ENCODE measurements around the gene DLGAP5.
A peak's percentile ranks its signal among the peaks of the same experiment; 100 is the strongest.

Gene DLGAP5

DNA sequence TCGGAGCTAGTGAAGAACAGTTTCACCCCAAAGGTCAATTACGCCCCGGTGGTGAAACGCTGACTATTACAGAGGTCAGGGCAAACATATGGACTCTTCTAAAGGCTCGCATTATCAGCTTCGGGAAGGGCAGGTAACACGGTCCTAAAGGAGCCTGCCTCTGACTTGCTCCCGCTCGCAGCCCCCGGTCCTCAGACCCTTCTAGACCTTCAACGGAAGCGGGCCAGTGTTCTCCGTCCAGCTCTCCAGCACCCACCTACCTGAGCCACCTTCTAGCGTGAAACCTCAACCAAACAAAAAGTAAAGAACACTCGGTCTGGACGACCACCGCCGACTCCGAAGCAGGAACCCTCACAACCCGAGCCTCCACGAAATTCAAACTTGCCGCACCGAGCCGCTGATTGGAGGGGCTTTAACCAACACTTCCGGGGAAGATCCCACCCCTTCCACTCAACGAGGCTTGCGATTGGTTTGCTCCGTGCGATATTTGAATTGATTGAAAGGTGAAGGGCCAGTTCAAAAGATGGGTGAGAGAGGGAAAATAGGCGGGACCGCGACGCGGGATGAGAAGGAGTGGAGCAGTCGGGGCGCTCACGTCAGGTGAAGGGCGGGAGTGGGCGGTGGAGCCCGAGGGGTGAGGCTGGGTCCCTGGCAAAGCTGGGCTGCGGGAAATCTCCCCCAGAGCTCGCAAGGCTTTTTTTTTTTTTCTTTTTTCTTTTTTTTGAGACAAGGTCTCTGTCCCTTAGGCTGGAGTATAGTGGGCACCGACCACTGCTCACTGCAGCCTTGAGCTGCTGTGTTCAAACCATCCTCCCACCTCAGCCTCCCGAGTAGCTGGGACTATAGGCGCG lies at the start of gene DLGAP5:
TSS of gene DLGAP5 (minus strand) at position 383 of the 851 bp plus-strand sequence. CDS start 2,406 bp downstream, outside the sequence.
- DNase-seq = peak; percentile 85

GRCh38 chr14:55240526-55241178 lies 49.3 kb upstream of the DLGAP5 start:
- no peak for DNase-seq

DNA sequence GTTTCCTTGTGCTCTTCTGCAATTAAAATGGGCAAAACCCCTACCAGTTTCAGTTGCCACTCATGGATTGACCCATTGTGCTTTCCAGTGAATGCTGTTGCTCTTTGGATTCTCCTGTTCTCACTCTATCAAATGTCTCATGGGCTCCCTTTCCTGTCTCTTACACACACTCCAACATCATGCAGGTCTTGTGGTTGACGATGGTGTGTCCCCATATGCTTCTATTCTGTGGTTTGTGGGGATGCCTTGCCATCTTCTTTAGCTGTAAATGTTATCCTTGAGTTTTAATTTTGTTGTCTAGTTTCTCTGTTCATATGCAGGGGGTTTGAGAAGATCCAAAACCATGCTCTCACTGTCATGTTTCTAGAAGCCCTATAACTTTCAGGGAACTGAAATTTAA lies 47.9 kb upstream of the DLGAP5 start:
- DNase-seq = no peak

GRCh38 chr14:55238019-55238680 lies 46.8 kb upstream of the DLGAP5 start:
- no peak for DNase-seq

DNA sequence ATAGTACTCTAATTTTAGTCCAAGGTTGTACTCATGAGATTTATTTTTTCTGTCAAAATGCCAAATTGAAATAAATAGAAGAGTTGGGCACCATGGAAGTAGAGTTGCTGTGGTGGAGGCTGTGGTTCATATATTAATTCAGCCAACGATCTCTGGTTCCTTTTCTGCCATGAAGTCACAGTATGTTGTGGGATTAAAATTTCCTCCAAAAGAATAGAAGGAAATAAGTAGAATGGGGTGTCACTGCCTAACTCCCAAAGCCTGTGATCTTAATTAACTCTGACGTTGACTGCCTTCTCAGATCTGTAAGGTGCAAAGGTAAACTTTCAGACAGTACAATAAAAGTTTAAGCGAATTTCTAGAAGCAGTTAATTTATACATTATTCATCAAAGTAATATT lies 42.2 kb upstream of the DLGAP5 start:
- DNase-seq = no peak

DNA sequence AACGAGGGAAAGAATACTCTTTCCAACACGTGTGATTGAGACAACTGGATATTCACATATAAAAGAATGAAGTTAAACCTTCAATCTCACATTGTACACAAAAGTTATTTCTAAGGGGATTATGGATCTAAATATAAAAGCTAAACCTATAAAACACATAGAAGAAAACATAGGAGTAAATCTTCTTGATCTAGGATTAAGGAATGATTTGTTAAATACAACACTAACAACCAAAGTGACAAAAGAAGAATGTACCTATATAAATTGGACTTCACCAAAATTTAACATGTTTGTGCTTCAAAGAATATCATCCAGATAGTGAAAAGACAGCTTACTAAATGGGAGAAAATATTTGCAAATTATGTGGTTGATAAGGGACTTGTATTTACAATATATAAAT lies 36.9 kb upstream of the DLGAP5 start:
- no peak for DNase-seq

DNA sequence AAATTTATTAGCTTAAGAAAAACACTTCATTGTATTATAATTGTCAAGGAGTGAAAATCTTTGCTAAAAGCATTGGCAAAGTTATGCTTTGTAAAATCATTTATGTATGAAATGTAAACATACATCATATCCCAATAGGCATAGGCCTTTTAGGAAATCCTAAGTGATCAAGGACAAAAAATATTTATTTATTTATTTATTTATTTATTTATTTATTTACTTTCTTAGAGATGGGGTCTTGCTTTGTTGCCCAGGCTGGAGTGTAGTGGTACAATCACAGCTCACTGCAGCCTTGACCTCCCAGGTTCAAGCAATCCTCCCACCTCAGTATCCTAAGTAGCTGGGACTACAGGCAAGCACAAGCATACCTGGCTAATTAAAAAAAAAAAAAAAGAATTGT lies 32.0 kb upstream of the DLGAP5 start:
- DNase-seq = no peak

DNA sequence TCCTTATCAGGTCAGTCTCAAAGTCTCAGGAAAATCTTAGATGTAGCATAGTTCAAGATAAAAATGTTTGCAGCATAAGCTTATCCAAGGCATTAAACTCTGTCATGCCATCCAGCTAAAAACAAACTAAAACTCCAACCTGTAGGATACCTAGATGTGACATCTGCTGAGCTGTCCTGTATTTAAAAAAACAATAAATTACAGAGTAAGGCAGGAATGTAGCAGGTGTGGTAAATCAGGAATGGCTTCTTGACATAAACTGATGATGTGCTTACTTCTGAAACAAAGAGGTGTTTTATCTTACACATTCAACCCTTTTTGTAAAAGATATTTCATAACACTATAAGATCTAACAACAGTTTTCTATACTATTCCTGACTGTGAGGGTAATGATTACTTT lies 30.6 kb upstream of the DLGAP5 start:
- DNase-seq = no peak

DNA sequence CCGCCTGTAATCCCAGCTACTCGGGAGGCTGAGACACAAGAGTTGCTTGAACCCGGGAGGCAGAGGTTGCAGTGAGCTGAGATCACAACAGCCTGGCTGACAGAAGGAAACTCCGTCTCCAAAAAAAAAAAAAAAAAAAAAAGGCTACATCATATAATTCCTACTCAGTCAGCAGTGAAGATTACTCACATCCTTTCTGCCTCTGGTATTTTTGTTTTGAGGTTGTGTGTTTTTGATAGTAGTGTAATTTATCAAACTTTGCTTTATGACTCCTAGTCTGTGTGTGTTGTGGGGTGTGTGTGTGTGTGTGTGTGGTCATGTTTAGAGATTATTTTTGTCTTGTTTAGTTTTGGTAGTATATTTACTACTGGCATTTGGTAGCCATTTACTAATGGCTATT lies 29.8 kb upstream of the DLGAP5 start:
- no peak for DNase-seq

GRCh38 chr14:55220230-55220629 lies 28.8 kb upstream of the DLGAP5 start:
- DNase-seq = no peak

GRCh38 chr14:55212634-55213033 lies 21.2 kb upstream of the DLGAP5 start:
- no peak for DNase-seq

- DNase-seq = no peak
Observed at GRCh38 chr14:55207832-55208231, 16.4 kb upstream of the DLGAP5 start.

- DNase-seq = no peak
Observed at GRCh38 chr14:55206175-55206693, 14.8 kb upstream of the DLGAP5 start.

DNA sequence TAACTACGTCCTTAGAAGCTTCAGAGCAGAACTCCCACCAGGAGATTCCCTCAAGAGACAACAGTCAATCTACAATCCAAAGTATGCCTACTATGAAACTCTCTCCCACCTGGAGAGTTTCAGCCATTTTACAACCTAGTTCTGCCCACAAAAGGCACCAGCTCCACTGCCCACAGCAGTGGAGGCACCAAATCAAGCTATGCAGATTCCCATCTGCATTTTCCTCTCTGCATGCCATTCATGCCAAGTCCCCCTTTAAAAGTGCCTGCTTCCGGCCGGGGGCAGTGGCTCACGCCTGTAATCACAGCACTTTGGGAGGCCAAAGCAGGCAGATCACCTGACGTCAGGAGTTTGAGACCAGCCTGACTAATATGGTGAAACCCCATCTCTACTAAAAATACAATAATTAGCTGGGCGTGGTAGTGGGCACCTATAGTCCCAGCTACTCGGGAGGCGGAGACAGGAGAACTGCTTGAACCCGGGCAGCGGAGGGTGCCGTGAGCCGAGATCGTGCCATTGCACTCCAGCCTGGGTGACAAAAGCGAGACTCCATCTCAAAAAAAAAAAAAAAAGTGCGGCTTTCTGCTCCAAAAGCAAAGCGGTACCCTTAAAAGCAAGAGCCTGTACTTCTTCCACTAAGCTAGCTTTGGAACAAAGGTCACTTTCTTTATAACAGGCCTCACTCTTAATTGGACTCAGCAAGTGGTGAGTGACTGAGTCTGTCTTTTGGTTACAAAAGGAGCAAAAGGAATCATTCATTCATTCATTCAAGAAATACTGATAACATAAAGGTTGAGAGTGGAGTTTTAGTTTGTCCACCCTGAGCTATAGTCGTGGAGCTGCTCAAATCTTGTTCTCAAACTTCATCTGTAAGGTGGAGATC lies 10.1 kb upstream of the DLGAP5 start:
- DNase-seq = no peak

DNA sequence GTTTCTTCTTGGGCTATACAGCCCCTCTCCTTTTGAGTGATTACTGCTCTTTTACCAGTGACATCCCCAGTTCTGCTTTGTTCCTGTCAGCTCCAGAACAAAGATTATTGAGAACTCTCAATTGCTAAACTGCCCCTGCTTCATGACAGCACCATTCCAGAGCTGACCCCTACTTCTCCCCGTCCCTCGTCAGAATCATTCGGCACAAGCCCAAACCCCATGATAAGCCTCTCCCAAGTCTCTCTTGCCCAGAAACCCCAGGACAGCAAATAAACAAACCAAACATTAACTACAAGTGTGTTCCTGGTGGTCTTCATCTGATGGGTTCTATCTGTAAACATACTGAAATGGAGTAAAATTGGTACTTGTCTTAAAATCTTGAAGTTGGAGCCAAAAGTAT lies 9.3 kb upstream of the DLGAP5 start:
- no peak for DNase-seq

- no peak for DNase-seq
Observed at GRCh38 chr14:55198749-55199148, 7.4 kb upstream of the DLGAP5 start.

GRCh38 chr14:55194656-55195355 lies 3.4 kb upstream of the DLGAP5 start:
- no peak for DNase-seq

- DNase-seq = no peak
Observed at GRCh38 chr14:55192054-55192621, 753 bp upstream of the DLGAP5 start.

GRCh38 chr14:55190906-55191202 lies 531 bp downstream of the DLGAP5 start:
- no peak for DNase-seq

- DNase-seq = no peak
Observed at GRCh38 chr14:55188686-55189295, 2.6 kb downstream of the DLGAP5 start.

- DNase-seq = no peak
Observed at GRCh38 chr14:55180434-55180833, 11.0 kb downstream of the DLGAP5 start.

Data from activated naive CD4-positive, alpha-beta T cell treated with anti-CD3 and anti-CD28 coated beads, Interleukin-2, amount 50 U/mL, for 16 hours (primary cell).